Activated gamma-delta T cell (primary cell): ENCODE results near the gene RGSL1.

Experiments
- DNase-seq: peaks from one replicate; lab custom pipeline; 2025; lab: John Stamatoyannopoulos, UW

Gene RGSL1

DNA sequence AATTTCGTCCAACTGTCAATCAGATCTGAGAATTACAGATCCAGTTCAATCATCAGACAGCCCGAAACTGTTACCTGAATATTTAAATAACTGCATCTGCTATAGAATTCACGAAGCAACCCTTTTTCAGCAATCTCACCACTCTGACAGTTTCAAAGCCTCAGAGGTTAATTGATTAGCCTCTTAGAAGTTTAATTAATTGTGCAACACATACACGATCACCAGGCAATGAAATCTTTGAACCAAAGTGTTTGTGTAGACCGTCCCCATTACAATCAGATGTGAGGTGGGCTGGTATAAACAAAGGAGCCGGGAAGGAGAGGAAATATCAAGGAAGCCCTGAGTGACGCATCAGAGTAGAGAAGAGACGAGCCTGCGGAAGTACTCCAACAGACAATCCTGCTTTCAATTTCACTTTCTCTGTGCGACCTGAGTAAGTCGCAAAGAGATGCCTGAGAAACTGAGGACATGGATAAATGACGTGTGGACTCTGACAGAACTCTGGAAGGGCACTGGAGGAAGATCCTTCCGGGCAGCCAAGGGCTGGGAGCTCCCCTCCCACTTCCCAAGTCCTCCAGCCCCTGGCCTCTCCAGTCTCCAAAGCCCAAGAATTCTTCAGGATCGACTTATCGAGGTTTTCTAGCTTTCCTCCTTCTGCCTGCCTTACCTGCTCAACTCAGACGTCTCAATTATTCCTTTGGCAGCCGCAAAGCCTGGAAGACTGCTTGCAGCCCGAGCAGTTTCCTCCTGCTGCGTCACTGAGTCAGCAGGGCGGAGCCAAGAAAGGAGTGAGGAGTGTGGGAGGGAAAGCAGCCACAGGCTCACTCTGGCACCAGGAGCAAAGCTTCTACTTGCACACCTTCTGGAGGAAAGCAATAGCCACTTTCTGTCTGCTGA lies 138.8 kb downstream of the RGSL1 start, which contains the start of gene RNASEL:
Gene RNASEL, minus strand, starts transcription at position 757 of the 897 bp plus-strand sequence. CDS start 2,450 bp downstream, outside the sequence.
- no peak for DNase-seq

GRCh38 chr1:182589520-182589919 lies 139.6 kb downstream of the RGSL1 start:
- no peak for DNase-seq

- no peak for DNase-seq
These were observed 140.0 kb downstream of the RGSL1 start for GRCh38 chr1:182589931-182590330.

DNA sequence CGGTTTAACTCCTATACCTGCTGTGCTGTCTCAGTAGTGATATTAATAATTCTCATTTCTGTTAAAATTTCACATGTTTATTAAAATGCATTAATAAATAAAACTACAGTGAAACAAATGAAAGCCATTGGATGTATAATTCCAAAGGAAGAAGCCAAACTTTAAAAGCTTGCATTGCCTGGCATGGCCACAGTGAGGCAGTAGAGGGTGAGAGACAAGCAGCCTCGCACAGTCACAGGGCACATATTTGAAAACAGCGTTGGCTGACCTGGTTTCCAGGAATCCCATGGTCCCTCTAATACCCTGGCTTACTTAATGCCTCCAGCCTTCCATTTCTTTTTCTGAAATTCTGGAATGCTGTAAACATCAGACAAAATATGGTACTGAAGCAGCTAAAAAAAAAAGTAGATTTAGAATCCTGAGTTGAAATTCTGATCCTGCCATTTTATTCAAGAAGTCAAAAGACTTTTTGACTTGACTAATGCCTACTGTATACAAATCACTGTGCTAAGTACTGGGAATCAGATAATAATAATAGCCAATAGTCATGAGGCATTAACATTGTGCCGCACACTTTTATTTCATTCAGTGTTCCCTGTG lies 145.8 kb downstream of the RGSL1 start:
- DNase-seq: no peak

DNA sequence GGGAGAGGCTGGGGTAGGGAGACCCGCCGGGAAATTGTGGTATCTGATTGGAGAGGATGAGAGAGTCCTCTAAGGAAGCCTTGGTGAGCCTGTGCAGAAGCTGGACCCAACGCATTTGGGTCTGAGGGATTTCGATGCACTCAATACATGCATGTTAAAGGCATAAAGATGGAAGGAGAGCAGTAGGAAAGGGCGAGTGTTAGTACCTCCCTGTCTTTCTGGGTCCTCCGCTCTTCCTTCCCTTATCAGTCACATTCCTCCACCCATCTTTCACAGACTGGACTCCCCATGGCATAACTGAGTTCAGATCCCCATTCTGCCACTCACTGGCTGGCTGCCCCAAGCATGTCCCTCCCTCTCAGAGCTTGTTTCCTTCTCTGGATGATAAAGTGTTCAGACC lies 147.0 kb downstream of the RGSL1 start:
- no peak for DNase-seq

GRCh38 chr1:182598296-182598695 lies 148.3 kb downstream of the RGSL1 start:
- no peak for DNase-seq

DNA sequence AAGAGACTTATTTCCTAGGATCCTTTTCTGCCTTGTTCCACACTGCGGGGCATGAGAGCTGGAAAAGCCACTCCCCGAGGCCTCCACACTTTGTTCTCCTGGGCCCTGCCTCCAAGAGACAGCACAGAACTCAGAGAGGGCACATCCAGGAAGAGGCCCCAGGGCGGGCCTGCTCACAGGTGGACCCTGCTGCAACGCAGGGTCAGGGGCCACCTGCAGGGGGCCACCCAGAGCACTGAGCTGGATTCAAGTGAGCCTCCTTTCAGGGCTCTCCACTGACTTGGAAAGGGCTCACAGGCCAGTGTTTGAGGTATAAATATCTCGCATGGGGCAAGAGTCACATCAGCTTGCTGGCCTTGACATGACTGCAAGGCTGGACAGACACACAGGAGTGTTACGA lies 149.4 kb downstream of the RGSL1 start:
- no peak for DNase-seq

DNA sequence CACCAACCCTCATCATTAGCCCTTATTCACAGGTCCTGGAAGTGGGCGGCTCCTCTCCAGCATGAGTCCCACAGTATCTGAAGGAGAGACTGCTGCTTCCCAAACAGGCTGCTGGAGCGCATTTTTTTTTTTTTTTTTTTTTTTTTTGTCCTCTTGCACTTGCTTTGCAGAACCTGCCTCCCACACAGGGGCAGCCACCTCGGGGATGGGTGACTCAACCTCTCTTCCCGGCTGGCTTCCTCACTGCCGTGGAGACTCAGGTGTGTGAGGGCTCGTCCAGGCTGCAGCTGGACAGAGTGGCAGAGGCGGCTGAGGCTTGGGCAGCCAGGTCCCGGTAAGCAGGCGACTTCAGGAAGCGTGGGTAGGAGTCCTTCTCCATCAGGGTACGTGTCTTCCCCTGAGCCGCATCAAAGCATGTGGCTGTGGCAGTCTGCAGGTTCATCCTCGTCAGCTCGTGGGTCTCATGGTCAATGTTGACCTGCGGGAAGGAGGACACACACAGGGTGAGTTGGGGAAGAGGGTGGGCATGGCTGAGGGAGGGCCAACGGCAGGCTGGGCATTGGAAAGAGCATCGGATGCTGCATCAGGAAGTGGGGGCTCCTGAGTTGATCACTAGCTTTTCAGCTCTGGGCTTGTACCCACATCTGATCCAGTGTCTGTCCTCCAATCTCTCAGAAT lies 150.2 kb downstream of the RGSL1 start:
- no peak for DNase-seq

- no peak for DNase-seq
These were observed 150.9 kb downstream of the RGSL1 start for GRCh38 chr1:182600745-182601415.

- DNase-seq: no peak
These were observed 151.5 kb downstream of the RGSL1 start for GRCh38 chr1:182601416-182601786.

GRCh38 chr1:182601913-182602312 lies 152.0 kb downstream of the RGSL1 start:
- DNase-seq: no peak

GRCh38 chr1:182602935-182603645 lies 153.1 kb downstream of the RGSL1 start:
- DNase-seq: no peak

DNA sequence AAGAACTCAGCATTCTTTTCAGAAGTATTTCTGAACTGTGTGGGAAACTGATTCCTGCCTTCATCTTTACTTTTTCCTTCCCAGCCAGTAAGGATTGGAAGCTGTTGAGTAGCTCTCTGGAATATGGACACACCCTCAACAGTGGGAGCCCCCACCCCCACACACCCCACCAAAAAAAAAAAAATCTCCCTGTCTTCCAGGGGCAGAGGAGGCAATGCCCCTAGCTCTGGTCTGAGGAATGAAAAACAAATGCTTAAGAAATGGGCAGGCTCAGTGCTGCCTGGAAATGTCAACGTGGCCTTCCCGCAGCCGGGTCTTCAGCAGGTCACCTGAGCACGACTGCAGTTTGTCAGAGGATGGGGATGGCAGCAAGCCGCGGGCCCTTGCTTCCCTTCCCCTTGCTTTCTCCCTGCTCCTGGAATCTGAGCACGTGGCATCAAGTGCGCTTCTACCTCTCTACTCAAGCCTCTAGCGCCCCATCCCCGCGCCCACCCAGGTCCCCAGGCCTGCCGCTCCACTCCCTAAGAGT lies 153.8 kb downstream of the RGSL1 start:
- no peak for DNase-seq

- DNase-seq: peak; percentile 82
These were observed 154.5 kb downstream of the RGSL1 start, which contains the start of gene RGS16 for GRCh38 chr1:182604175-182605164. Gene RGS16, minus strand, starts transcription at chr1:182604389. Its CDS starts 130 bp downstream, at chr1:182604259.

DNA sequence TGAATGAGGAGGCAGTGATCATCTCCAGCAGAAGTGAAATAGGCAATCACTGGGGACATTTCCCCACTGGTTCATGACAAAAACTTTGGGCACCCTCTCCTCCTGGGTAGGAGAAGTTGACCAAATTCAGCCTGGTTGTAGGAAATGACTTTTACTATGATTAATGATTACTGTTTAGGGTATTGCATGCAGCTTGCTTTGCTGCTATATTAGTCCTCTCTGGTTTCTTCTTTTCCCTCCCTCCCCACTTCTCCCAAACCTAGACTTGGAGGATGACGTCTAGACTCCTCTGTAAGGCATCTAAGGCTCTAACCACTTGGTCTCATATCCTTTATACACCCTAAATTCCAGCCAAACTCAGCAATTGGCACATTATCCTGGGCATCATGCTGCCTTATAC lies 157.6 kb downstream of the RGSL1 start:
- DNase-seq: no peak

- DNase-seq: no peak
These were observed 158.3 kb downstream of the RGSL1 start for GRCh38 chr1:182608236-182608635.

- no peak for DNase-seq
These were observed 159.1 kb downstream of the RGSL1 start for GRCh38 chr1:182608845-182609610.
